NCI-H2029 (cell line): ENCODE data around the gene FBF1.
"Not testable (repeated sequence)": the region's sequence is repeated elsewhere in the genome, so short reads cannot be mapped to it uniquely, and the experiment has no call there.

Source experiments
- DNase-seq: peaks from one replicate; lab custom pipeline; 2025; lab: John Stamatoyannopoulos, UW

FBF1 gene, protein sequence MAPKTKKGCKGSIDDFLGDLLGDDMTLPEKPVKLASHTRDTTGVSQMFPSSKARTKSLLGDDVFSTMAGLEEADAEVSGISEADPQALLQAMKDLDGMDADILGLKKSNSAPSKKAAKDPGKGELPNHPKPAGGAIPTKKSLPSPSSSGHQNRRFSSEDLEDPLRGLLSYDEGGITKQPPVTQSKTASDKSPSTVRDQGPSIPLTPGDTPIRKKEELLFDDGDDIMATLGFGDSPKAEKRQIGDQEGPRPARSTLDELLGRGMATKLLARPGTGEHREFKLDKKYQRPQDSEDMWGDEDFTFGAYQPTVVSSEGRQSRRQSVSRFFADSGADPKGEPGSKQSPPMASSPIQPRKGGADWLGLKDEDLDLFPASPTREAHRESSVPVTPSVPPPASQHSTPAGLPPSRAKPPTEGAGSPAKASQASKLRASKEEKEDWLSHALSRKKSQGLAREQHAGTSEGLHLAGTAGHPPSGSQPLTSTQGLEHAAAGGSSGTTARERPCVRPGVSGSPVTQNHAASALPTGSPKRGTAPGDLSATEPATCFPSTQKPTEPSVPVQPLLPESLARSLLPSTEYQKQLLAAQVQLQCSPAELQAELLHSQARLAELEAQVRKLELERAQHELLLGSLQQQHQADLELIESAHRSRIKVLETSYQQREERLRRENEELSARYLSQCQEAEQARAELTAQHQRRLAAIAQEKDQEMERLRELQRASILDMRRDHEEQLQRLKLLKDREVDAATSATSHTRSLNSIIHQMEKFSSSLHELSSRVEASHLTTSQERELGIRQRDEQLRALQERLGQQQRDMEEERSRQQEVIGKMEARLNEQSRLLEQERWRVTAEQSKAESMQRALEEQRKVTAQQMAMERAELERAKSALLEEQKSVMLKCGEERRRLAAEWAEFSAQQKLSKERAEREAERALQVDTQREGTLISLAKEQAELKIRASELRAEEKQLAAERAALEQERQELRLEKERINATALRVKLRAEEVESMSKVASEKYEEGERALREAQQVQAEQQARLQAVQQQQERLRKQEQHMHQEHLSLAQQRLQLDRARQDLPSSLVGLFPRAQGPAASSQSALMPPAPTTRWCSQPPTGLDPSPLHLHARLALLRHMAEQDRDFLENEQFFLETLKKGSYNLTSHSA

DNA sequence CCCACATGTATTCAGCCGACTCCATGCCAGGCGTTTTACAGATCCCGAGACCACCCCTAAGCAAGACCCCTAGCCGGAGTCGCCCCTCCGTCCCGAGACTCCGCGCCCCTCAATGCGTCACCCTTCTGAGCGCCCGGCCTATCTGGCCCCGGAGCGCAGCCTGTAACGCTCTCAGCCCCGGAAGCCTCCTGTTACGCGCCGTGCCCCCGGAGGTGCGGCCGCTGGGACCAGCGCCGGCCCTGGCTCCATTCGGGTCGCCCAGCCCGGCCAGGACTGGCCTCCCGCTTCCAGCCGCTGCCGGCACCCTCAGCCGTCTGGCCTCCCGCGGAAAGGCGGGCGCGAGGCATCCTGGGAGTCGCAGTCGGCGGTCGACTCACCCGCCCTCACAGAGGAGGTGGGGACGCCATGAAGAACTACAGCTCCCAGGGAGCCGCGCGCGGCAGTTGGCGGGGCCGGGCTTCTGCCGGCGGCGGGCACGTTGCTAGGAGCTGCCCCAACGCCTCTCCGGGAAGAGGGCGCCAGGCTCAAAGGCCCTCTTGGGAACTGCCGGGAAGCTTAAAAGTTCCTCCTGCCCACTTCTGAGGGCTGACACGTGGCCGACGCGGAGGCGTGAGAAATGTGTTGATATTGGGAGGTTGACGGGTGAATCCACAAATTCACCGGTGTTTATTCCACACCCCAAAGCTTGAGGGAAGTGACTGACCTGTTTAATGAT is at the start of gene FBF1:
FBF1 (minus strand) TSS at position 316 of the 715 bp plus-strand sequence. CDS start 2,893 bp downstream, outside the sequence.
- DNase-seq, result peak; percentile 85

DNA sequence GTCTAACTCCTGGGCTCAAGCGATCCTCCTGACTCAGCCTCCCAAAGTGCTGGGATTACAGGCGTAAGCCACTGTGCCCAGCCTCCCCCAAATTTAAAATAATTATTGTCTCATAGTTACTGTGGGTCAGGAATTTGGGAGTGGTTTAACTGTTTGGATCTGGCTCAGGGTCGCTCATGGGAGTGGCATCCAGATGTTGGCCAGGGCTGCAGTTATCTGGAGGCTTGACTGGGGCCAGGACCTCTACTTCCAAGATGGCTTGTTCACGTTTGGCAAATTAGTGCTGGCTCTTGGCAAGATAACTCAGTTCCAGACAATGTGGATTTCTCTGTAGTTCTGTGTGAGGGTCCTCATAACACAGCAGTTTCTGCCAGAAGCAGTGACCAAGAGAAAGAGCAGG is 46.2 kb upstream of the FBF1 start:
- DNase-seq, result no peak

DNA sequence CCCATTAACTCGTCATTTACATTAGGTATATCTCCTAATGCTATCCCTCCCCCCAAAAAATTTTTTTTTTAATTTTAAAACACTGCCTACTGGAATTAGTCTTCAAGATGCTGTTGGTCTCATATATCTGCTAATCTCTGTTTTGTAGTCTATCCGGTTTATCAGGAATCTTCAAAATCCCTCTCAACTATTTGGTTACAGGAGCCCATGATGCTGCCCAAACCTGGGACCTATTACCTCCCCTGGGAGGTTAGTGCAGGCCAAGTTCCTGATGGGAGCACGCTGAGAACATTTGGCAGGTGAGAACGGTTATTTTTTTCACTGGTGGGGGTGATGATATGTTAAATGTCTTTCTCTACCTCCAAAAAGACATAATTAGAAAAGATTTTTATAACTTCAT is 45.1 kb upstream of the FBF1 start:
- no peak for DNase-seq

DNA sequence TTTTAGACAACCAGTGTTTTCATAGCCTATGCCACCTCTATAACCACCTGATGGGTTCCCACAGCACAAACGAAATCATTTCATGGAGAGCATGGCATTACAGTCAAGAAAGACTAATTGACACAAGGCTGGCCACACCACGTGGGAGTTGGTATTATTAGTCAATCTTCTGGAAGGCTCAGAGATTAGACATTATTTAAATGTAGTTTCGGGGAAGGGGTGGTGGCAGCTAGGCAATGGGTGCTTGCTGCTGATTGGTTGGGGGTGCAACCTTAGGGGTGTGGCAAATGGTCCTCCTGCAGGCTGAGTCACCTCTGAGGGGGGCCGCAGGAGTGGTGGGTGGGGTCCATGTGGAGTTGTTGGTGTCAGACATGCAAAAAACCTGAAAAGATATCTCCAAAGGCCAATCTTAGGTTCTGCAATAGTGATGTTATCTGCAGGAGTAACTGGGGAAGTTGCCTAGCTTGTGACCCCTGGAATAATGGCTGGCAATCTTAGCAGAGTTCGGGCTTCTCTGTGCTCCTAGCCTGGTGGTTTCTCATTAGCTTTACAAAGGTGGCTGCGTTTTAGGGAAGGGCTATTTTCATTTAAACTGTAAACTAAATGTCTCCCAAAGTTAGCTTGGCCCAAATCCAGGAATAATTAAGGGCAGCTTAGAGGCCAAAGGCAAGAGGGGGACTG is 42.8 kb upstream of the FBF1 start:
- DNase-seq, result no peak

DNA sequence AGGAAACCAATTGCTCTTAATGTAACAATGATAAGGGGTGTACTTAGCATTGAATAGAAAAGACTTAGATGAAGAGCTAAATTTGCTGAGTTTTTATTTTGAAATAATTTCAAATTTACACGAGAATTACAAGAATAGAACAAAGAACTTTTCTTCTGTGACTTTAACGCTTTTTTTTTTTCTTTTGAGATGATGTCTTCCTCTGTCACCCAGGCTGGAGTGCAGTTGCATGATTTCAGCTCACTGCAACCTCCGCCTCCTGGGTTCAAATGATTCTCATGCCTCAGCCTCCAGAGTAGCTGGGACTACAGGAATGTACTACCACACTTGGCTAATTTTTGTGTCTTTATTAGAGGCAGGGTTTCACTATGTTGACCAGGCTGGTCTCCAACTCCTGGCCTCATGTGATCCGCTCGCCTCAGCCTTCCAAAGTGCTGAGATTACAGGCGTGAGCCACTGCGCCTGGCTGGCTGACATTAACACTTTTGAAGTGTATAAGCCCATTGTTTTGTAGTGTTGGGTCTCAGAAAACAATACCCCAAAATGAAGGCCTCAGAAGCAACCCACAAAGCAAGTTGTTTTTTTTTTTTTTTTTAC is 40.3 kb upstream of the FBF1 start:
- DNase-seq, result no peak

DNA sequence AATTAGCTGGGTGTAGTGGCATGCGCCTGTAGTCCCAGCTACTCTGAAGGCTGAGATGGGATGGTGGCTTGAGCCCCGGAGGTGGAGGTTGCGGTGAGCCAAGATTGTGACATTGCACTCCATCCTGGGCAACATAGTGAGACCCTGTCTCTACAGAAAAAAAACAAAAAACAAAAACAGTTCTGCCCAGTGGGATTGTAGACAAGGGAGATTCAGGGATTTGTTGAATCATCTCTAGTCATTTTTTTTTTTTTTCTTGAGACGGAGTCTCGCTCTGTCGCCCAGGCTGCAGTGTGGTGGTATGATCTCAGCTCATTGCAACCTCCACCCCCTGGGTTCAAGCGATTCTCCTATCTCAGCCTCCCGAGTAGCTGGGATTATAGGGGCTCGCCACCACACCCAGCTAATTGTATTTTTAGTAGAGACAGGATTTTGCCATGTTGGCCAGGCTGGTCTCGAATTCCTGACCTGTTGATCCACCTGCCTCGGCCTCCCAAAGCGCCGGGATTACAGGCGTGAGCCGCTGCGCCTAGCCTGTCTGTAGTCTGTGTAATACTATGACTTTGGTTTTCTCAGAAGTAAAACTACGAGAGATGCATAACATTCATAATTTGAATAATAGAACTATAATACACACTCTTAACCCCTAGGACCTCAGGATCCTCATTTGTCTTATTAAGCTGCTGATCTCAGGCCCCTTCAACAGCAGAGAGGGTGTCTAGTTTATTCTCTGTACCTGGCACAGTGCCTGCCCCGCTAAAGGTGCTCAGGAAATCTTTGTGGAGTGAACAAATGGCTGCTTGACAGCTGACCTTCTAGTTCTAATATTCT is 39.6 kb upstream of the FBF1 start:
- DNase-seq, result peak; percentile 17

DNA sequence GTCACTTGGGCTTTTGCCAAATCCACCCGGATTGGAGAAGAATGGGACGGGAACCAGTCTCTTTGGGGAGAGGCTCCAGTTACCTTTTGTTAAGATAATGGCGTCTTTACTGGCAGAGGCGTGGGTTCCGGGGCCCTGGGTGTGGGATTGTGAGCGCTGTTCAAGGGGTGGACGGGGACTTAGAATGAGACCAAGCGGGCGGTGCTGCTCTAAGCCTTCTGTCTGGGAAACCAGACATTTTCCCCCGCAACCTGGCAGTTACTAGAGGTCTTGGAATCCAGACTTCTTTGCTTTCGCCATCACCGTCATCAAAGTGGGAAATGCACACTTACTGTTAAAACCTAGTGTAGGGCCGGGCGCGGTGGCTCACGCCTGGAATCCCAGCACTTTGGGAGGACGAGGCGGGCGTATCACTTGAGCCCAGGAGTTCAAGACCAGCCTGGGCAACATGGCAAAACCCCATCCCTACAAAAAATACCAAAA is 38.9 kb upstream of the FBF1 start:
- no peak for DNase-seq

DNA sequence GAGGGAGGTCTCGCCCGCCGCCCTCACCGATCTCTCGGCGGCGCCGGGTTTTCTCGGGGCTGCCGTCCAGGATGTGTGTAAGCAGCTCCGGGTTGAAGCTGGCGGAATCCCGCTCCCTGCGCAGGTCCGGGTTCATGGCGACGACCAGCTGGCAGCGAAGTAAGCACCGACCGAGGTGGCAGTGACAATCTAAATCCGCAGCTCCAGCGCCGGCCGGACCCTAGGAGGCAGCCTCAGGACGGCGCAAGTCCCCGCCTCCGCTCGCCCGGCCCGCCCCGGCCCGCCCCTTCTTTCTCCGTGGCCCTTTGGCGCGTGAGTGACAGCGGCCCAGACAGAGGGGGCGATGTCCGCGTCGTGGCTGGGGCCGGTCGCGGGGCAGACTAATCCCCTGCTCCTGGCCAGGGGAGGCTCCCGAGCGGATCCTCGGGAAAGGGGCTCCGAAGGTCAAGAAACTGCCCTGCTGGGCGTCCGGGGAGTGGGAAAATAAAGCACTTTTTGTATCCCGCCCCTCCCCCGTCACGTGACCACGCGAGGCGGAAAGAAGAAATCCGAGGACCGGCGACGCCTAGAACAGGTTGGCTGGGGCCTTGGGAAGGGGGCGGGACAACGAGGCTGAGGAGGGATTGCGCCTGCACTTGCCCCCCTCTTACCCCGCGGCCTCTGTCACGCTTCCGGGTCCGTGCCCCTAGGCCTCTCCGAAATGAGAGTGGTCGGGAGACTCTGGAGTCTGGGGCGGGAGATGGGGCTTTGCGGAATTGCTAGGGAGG is 38.3 kb upstream of the FBF1 start, which contains the start of the genes ACOX1 and TEN1:
ACOX1 (minus strand) TSS at position 229 of the 767 bp plus-strand sequence; CDS start at position 136, 93 bp downstream.
TEN1 (plus strand) TSS at position 303 of the 767 bp plus-strand sequence. CDS start 6,953 bp downstream, outside the sequence.
- DNase-seq, result peak; percentile 96

DNA sequence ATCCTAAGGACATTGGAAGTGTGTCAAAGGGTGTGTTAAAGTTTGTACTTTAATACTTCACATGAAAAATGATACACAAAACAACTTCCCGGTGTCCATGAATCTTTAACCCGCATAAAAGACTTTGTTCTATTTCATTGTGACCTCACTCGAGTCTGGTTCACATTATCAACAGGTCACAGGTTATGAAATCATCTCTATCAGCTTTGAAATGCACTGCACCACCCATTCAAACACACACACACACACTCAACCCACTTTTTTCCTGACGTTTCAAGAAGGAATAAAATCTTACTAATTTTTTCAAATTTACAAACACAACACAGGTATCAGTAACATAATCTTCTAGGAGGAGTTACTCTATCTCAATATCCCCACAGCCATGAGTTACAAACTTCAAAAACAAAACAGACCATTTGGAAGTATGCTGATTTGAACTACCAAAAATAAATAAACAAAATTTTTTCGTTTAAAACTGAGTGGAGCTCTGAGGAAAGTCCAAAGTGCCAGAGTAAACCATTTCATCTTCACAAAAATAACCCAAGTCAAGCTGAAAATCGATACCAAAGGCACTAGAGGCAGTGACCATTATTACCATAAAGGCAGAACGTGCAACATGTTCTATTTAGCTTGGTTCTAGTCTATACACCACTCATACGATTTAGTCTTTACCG is 35.5 kb upstream of the FBF1 start:
- DNase-seq, result no peak

DNA sequence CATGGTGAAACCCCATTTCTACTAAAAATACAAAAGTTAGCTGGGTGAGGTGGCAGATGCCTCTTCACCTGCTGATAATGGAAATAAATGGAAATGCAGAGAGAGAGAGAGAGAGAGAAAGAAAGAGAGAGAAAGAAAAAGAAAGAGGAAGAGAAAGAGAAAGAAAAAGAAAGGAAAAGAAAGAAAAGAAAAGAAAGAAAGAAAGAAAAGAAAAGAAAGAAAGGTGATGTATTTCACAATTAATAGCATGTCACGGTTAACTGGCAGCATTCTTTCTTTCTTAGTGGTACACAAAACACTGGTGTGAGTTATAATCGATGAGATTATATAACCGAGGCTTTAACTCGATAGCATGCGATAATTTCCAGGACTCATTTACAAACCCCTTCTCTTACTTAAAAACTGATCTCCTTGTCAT is 34.9 kb upstream of the FBF1 start:
- no peak for DNase-seq

DNA sequence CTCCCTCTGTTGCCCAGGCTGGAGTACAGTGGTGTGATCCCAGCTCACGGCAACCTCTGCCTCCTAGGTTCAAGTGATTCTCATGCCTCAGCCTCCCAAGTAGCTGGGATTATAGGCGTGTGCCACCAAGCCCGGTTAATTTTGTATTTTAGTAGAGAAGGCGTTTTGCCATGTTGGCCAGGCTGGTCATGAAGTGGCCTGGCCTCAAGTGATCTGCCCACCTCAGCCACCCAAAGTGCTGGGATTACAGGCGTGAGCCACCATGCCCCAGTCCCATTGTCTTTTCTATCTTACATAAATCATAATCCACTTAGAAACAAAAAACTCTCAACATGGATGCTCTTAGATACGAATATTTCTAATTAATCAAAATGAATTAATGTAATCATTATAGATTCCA is 34.3 kb upstream of the FBF1 start:
- DNase-seq, result not testable (repeated sequence)

DNA sequence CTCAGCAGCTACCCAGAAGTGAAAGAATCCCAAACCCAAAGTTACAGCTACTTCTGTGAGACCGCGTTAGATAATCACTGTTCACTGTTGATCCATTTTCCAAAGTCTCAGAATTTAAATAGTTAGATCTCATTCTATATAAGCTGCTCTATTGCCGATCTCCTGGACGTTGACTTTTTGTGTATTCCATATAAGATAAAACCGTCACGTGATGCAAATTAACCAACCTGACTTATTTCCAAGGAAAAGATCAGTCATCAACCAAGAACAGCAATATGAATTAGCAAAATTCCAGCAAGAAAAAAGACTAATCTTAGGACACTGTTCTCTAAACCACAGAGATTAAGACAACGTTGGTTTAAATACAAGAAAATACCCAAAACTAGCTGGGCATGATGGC is 29.8 kb upstream of the FBF1 start:
- DNase-seq, result no peak

DNA sequence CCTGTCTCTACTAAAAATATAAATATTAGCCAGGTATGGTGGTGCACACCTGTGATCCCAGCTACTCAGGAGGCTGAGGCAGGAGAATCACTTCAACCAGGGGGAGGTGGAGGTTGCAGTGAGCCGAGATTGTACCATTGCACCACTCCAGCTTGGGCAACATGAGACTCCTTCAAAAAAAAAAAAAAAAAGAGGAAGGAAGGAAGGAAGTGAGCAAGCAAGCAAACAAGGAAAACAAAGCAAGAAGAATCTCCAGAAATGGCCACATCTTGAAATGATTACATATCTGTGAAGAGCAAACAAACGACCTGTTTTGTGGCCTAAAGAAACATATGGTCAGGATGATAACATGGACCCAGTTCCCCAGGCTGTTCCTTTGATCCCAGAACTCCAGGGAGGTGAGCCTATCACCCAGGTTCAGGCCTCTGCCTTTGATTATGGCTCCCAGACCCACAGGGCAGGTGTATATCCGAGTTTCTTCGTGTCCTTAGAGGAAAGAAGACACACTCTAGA is 29.2 kb upstream of the FBF1 start:
- DNase-seq, result no peak

DNA sequence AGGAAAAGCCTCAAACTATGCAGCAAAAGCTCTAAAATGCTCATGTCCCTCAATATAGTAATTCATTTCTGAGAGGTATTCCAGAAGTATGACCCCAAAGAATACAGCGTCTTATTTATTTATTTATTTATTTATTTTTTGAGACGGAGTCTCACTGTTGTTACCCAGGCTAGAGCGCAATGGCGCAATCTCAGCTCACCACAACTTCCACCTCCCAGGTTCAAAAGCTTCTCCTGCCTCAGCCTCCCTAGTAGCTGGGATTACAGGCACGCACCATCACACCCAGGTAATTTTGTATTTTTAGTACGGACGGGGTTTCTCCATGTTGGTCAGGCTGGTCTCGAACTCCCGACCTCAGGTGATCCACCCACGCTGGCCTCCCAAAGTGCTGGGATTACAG is 28.2 kb upstream of the FBF1 start:
- DNase-seq, result not testable (repeated sequence)

DNA sequence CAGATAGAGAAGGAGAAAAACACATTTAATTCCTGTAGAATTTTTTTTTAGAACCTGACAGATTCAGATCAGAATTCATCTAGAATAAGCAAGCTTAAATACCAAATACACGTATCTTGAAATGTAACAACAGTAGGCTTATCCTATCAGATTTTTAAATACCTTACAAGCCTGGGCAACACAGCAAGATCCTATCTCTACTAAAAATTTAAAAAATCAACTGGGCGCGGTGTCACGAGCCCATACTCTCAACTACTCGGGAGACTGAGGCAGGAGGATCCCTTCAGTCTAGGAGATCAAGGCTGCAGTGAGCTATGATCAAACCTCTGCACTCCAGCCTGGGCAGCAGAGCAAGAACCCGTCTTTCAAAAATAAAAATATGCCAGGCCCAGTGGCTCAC is 24.6 kb upstream of the FBF1 start:
- DNase-seq, result no peak

DNA sequence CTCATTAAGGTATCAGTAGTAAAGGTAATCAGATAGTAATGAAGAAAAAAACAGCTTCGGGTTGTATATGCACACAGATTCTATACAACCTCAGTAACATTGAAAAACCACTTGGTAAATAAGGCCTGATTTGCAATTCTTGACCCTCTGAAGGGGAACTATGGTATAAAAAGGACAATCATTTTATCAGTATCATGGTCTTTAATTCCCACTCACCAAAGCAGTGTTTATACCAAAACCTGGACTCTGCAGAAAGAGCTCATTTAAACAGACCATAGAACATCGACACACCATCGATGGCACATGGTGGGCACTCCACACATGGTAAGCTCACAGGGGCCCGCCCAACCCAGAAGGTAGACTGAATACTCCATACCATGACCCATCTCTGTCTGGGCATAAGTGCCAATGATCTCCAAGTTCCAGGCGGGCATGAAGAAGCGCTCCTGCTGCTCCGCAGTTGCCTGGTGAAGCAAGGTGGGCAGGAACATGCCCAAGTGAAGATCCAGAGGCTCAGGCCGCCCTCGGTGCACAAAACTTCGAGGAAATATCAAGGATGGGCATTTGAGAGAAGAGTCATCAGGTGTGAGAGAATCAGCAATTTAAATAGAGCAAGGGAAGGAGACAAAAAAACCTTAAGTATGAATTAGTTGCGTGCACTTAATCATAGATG is 19.1 kb upstream of the FBF1 start:
- DNase-seq, result no peak
